ENCODE measurements around the gene BEAN1. TPM values are rescaled to one million over a fixed set of nuclear protein-coding genes. Genes with fewer than 3 reads are reported as not detected.

BEAN1 gene
- total RNA-seq, 1 experiment from 2014 or later: not detected

DNA sequence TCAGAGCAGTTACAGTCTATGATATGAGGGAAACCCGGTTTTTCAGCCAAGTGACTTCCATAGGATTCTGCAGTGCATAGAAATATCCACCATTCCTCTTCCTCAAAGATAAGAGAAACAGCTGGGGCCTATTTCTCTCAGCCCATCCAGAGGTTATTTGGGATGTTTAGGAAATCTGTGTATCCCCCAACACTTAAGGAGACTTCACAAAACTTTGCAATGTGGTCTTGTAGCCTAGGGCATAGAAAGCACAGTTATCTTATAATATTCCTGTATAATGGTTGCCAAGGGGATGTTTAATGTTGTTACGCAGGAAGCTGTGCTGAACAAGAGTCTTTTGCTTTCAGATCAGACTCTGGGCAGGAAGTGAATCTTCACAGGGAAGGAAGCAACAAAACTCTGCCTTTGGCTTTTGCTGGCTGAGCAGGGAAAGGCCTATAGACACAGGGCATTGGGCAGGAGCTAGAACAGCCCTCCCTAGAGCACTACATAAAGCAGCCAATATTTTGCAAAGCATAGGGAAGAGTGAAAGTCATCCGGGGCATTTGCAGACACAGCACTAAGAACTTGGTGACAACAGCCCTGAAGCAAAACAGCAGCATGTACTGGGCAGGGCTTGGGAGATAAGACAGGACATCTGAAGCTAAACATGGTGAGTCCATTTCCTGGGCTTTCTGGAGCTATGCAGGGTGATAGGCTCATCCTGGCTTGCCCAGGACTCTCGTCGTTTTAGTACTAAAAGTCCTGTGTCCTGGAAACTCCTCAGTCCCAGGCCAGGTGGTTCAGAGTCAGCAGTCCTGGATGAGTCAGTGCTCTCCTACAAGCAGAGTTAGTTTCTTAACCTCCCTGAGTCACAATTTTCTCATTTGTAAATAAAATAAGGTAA is 18.7 kb upstream of the BEAN1 start:
- no peak overlapping the region for H3K27ac ChIP-seq (ENCODE audit: low read length)
- POLR2A ChIA-PET: no interaction called here
- no peaks in the 10 kb centered on the region for H3K36me3 ChIP-seq (ENCODE audit: control insufficient read depth, insufficient read depth, low read length)
- ATAC-seq (peak; percentile 36; the same call in 1 of the 2 replicates), DNase-seq (ENCODE audit: low read depth, low spot score) (peak; percentile 58)
- no TSS peak for BruUV-seq (replicated peaks)
- H3K27me3 ChIP-seq (ENCODE audit: control insufficient read depth, insufficient read depth, low read length): no peaks in the 10 kb centered on the region
- in situ Hi-C loops (cut with HindIII; ENCODE audit: low pct_unique_long_range_greater_than_20kb, low sequenced_read_pairs) (no loop called here), intact Hi-C loops (cut with micrococcal nuclease; ENCODE audit: unreplicated experiment) (loop anchor here (10.0 kb wide), 1 partner anchor 196 kb away; the partner anchor contains the start of gene CMTM3)
- no peaks in the 10 kb centered on the region for H3K4me1 ChIP-seq (ENCODE audit: control insufficient read depth, insufficient read depth, low read length)
- CTCF ChIA-PET: no interaction called here
- no peaks in the 10 kb centered on the region for H3K9me3 ChIP-seq (ENCODE audit: control insufficient read depth, insufficient read depth, low read depth, low read length)
- TF ChIP-seq, protein P1, sequence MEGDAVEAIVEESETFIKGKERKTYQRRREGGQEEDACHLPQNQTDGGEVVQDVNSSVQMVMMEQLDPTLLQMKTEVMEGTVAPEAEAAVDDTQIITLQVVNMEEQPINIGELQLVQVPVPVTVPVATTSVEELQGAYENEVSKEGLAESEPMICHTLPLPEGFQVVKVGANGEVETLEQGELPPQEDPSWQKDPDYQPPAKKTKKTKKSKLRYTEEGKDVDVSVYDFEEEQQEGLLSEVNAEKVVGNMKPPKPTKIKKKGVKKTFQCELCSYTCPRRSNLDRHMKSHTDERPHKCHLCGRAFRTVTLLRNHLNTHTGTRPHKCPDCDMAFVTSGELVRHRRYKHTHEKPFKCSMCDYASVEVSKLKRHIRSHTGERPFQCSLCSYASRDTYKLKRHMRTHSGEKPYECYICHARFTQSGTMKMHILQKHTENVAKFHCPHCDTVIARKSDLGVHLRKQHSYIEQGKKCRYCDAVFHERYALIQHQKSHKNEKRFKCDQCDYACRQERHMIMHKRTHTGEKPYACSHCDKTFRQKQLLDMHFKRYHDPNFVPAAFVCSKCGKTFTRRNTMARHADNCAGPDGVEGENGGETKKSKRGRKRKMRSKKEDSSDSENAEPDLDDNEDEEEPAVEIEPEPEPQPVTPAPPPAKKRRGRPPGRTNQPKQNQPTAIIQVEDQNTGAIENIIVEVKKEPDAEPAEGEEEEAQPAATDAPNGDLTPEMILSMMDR (IDR thresholded peaks at IDR 0.05): no peak
- no peak for TF ChIP-seq POLR2AphosphoS5 (IDR thresholded peaks at IDR 0.05; ENCODE audit: low read depth, low read length)
- no peak for TF ChIP-seq TCF7L2 (IDR thresholded peaks at IDR 0.05; ENCODE audit: low read depth, low read length)
- TF ChIP-seq REST (IDR thresholded peaks at IDR 0.05; ENCODE audit: insufficient read depth in 1 of 2, low read depth in 2 of 2, low read length in 1 of 2): no peak
- no peak for TF ChIP-seq SIN3A (IDR thresholded peaks at IDR 0.05; ENCODE audit: borderline replicate concordance, insufficient read depth, low read depth, low read length)
- no peak overlapping the region; a peak in 1 of 4 replicates for H3K4me3 ChIP-seq (ENCODE audit: low read depth in 2 of 2, low read length in 2 of 2)

- POLR2A ChIA-PET: no interaction called here
- no TSS peak for BruUV-seq (replicated peaks)
- in situ Hi-C loops (cut with HindIII; ENCODE audit: low pct_unique_long_range_greater_than_20kb, low sequenced_read_pairs) (no loop called here), intact Hi-C loops (cut with micrococcal nuclease; ENCODE audit: unreplicated experiment) (loop anchor here (10.0 kb wide), 1 partner anchor 196 kb away; the partner anchor contains the start of gene CMTM3)
- CTCF ChIA-PET: no interaction called here
- Histone ChIP-seq H3K4me3 (ENCODE audit: low read depth in 2 of 2, low read length in 2 of 2) (no peak overlapping the region), H3K4me1 (ENCODE audit: control insufficient read depth, insufficient read depth, low read length) (no peaks in the 10 kb centered on the region), H3K27ac (ENCODE audit: low read length) (no peak overlapping the region), H3K36me3 (ENCODE audit: control insufficient read depth, insufficient read depth, low read length) (no peaks in the 10 kb centered on the region), H3K9me3 (ENCODE audit: control insufficient read depth, insufficient read depth, low read depth, low read length) (no peaks in the 10 kb centered on the region), H3K27me3 (ENCODE audit: control insufficient read depth, insufficient read depth, low read length) (no peaks in the 10 kb centered on the region)
- TF ChIP-seq SIN3A (IDR thresholded peaks at IDR 0.05; ENCODE audit: borderline replicate concordance, insufficient read depth, low read depth, low read length) (no peak), REST (IDR thresholded peaks at IDR 0.05; ENCODE audit: insufficient read depth in 1 of 2, low read depth in 2 of 2, low read length in 1 of 2) (no peak), TCF7L2 (IDR thresholded peaks at IDR 0.05; ENCODE audit: low read depth, low read length) (no peak), POLR2AphosphoS5 (IDR thresholded peaks at IDR 0.05; ENCODE audit: low read depth, low read length) (no peak)
- TF ChIP-seq, protein P1 (IDR thresholded peaks at IDR 0.05): no peak
- DNase-seq (ENCODE audit: low read depth, low spot score) (no peak), ATAC-seq (no peak)
These were observed 17.9 kb upstream of the BEAN1 start for GRCh38 chr16:66409156-66409555.

Measured in Panc1 (cell line).